ENCODE results near the gene CEP68. TPM values are rescaled to one million over a fixed set of nuclear protein-coding genes. Genes with fewer than 3 reads are reported as not detected.

CEP68 gene
- total and polyA plus RNA-seq, 8 donors = 4.8 to 39.7 (median 16.7) TPM

DNA sequence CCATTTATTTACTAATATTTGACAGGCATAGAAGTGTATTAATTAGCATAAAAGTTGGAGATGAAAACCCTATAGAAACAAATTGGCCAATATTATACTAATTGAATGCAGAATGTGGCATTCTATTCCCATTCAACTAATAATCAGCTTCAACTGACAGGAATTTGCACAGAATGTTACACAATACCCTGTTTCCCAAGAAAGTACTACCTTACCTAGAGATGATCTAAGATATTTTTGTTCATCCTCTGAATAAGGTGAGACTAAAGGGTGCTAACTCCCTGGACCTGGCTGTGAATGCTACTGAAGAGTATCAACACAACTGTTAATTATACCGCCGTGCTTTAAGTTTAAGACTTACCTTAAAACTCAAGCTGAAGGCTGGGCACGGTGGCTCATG, 28.9 kb downstream of the CEP68 start:
- DNase-seq = no peak
- 92 to 98% (median 95%) methylated on average over 3 of the region's 3 CpGs for WGBS, 5 donors
- no peaks in the 10 kb centered on the region for H3K9me3 ChIP-seq
- H3K36me3 ChIP-seq = peaks cover 52 to 100% (median 91%) of the 10 kb centered on the region in 4 donors
- peaks cover 0 to 64% (median 23%) of the 10 kb centered on the region in 4 donors for H3K4me1 ChIP-seq
- H3K4me3 ChIP-seq = no peak overlapping the region
- intact Hi-C loops (cut with DNase I; ENCODE audit: low total_unique reads) = no loop called here
- TF ChIP-seq POLR2A (IDR thresholded peaks at IDR 0.05) = no peak
- no peak for TF ChIP-seq EP300 (IDR thresholded peaks at IDR 0.05)
- TF ChIP-seq POLR2AphosphoS5 (IDR thresholded peaks at IDR 0.05) = no peak
- no peak for TF ChIP-seq CTCF (IDR thresholded peaks at IDR 0.05)
- no peak overlapping the region for H3K27ac ChIP-seq
- no peaks in the 10 kb centered on the region for H3K27me3 ChIP-seq

GRCh38 chr2:65092791-65093190, 36.6 kb downstream of the CEP68 start:
- no peaks in the 10 kb centered on the region for H3K27me3 ChIP-seq
- H3K36me3 ChIP-seq = peaks cover 40 to 99% (median 89%) of the 10 kb centered on the region in 4 donors
- DNase-seq = no peak
- WGBS, 5 donors = 86 to 92% (median 89%) methylated on average over 4 of the region's 4 CpGs
- TF ChIP-seq POLR2A (IDR thresholded peaks at IDR 0.05) = no peak
- no peak for TF ChIP-seq POLR2AphosphoS5 (IDR thresholded peaks at IDR 0.05)
- no peak for TF ChIP-seq EP300 (IDR thresholded peaks at IDR 0.05)
- TF ChIP-seq CTCF (IDR thresholded peaks at IDR 0.05) = no peak
- H3K4me3 ChIP-seq = no peak overlapping the region
- H3K9me3 ChIP-seq = no peaks in the 10 kb centered on the region
- H3K27ac ChIP-seq = no peak overlapping the region
- intact Hi-C loops (cut with DNase I; ENCODE audit: low total_unique reads) = no loop called here
- peaks cover 4 to 65% (median 34%) of the 10 kb centered on the region in 4 donors for H3K4me1 ChIP-seq

DNA sequence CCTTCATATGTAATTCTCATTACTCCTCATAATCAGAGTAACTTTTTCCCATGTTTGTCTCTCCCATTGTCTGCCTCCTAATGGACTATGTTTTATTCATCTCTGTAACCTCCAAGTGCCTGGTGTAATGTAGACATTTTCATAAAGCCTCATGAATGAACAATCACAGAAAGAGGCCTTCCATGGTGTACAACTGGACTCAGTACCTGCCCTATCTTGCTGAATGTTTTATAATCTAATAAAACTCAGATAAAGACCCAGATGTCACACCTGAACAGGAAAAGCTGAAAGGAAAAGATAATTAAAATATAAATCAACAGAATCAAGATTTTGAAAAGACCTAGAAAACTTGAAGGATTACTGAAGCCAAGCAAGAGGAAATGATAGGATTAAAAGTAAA, 37.0 kb downstream of the CEP68 start:
- Histone ChIP-seq H3K27ac (peak overlapping the region in 1 of 5 donors; percentile 4), H3K27me3 (no peaks in the 10 kb centered on the region), H3K9me3 (no peaks in the 10 kb centered on the region), H3K36me3 (peaks cover 36 to 97% (median 85%) of the 10 kb centered on the region in 4 donors), H3K4me3 (no peak overlapping the region), H3K4me1 (peaks cover 4 to 65% (median 34%) of the 10 kb centered on the region in 4 donors)
- DNase-seq = no peak
- intact Hi-C loops (cut with DNase I; ENCODE audit: low total_unique reads) = no loop called here
- TF ChIP-seq POLR2AphosphoS5 (IDR thresholded peaks at IDR 0.05) = no peak
- TF ChIP-seq POLR2A (IDR thresholded peaks at IDR 0.05) = no peak
- no peak for TF ChIP-seq EP300 (IDR thresholded peaks at IDR 0.05)
- no peak for TF ChIP-seq CTCF (IDR thresholded peaks at IDR 0.05)

GRCh38 chr2:65096948-65097347, 40.7 kb downstream of the CEP68 start:
- H3K27ac ChIP-seq = no peak overlapping the region
- no peaks in the 10 kb centered on the region for H3K27me3 ChIP-seq
- DNase-seq = no peak
- intact Hi-C loops (cut with DNase I; ENCODE audit: low total_unique reads) = no loop called here
- no peak for TF ChIP-seq POLR2AphosphoS5 (IDR thresholded peaks at IDR 0.05)
- TF ChIP-seq CTCF (IDR thresholded peaks at IDR 0.05) = no peak
- TF ChIP-seq POLR2A (IDR thresholded peaks at IDR 0.05) = no peak
- no peak for TF ChIP-seq EP300 (IDR thresholded peaks at IDR 0.05)
- peaks cover 4 to 51% (median 25%) of the 10 kb centered on the region in 4 donors for H3K4me1 ChIP-seq
- no peaks in the 10 kb centered on the region for H3K9me3 ChIP-seq
- H3K36me3 ChIP-seq = peaks cover 21 to 94% (median 91%) of the 10 kb centered on the region in 4 donors
- no peak overlapping the region for H3K4me3 ChIP-seq
- WGBS, 5 donors = 74 to 100% (median 87%) methylated on average over 1 of the region's 1 CpG
